BE2C (cell line): ENCODE results near the gene THADA.
A peak's percentile ranks its signal among the peaks of the same experiment; 100 is the strongest.

ENCODE experiments used
- DNase-seq: peaks from one replicate; pipeline ENCODE4 v3.0.0-alpha.2; 2020
- H3K27me3 ChIP-seq: fragments of 250-450 bp; sonication (Bioruptor Pico); 2 replicates; pipeline ENCODE4 v1.5.1; 2020; ENCODE audit warnings: mild to moderate bottlenecking
- H3K36me3 ChIP-seq: fragments of 250-450 bp; sonication (Bioruptor Pico); 2 replicates; pipeline ENCODE4 v1.5.1; 2020; ENCODE audit warnings: mild to moderate bottlenecking
- H3K4me1 ChIP-seq: fragments of 250-450 bp; sonication (Bioruptor Pico); 2 replicates; pipeline ENCODE4 v1.5.1; 2020
- H3K4me3 ChIP-seq: 2 replicates; pipeline ENCODE4 v1.5.1; 2011; ENCODE audit warnings: low read depth, low read length
- H3K9me3 ChIP-seq: fragments of 250-450 bp; sonication (Bioruptor Pico); 2 replicates; pipeline ENCODE4 v1.5.1; 2020
- CTCF ChIP-seq: IDR thresholded peaks from 2 replicates; pipeline ENCODE4 v1.5.1; 2012; ENCODE audit warnings: mild to moderate bottlenecking, low read depth, low read length

THADA gene

GRCh38 chr2:43228756-43229659 lies 366.8 kb downstream of the THADA start:
- DNase-seq = no peak
- no peaks in the 10 kb centered on the region for H3K9me3 ChIP-seq
- H3K4me3 ChIP-seq = no peak overlapping the region
- no peaks in the 10 kb centered on the region for H3K27me3 ChIP-seq
- H3K36me3 ChIP-seq = peaks cover 18% of the 10 kb centered on the region
- H3K4me1 ChIP-seq = peaks cover 7% of the 10 kb centered on the region
- TF ChIP-seq CTCF = no peak

DNA sequence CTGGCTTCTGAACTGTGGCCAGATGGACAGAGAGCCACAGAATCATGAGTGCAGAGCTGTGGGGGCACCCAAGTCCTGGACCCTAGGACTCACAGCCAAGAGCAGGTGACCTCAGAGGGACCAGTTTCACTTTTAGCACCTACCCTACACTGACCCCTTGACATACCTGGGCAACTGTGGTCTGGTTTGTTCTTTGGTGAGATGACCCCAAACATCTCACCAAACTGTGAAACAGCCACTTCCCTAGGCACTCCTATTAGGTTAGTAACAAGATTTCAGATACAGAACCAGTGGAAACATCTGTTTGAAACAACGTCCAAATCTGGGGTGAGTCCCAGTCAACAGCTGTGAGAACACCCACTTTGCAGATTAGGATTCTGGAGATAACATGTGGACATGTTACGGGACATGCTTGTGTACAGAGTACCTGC lies 367.5 kb downstream of the THADA start:
- Histone ChIP-seq H3K4me1 (peaks cover 7% of the 10 kb centered on the region), H3K4me3 (no peak overlapping the region), H3K36me3 (peaks cover 20% of the 10 kb centered on the region), H3K27me3 (no peaks in the 10 kb centered on the region), H3K9me3 (no peaks in the 10 kb centered on the region)
- DNase-seq = no peak
- no peak for TF ChIP-seq CTCF

DNA sequence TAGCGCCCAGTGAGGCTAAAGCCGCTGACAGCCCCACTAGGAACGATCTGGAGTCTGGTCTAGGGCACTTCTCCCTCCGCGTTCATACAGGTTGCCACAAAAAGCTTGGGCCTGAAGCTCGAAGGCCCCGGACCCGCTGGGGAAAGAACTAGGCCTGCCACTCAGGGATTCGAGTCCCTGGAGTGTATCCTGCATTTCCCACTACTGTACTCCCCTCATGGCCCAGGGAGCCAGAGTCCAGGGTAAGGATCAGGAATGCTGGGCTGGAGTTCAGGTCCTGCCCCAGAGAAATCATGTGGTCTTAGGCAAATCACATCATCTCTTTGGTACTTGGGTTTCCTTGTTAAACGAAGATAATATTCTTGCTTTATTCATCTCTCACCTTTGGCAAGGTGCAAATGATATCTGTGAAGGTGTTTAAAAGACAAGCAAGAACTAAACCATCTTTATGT lies 368.0 kb downstream of the THADA start:
- H3K36me3 ChIP-seq = peaks cover 23% of the 10 kb centered on the region
- peaks cover 7% of the 10 kb centered on the region for H3K4me1 ChIP-seq
- no peaks in the 10 kb centered on the region for H3K27me3 ChIP-seq
- peak overlapping the region; percentile 83 for H3K4me3 ChIP-seq
- no peak for DNase-seq
- 0 out of 2 replicates have a peak, but pooled peaks have one; percentile 31 for TF ChIP-seq CTCF
- no peaks in the 10 kb centered on the region for H3K9me3 ChIP-seq

- Histone ChIP-seq H3K36me3 (peaks cover 23% of the 10 kb centered on the region), H3K4me3 (peak overlapping the region; percentile 83), H3K9me3 (no peaks in the 10 kb centered on the region), H3K27me3 (no peaks in the 10 kb centered on the region), H3K4me1 (peaks cover 7% of the 10 kb centered on the region)
- DNase-seq = peak; percentile 90
- TF ChIP-seq CTCF = no peak; the same call in 1 of the 2 replicates
Observed at GRCh38 chr2:43226955-43227829, 368.6 kb downstream of the THADA start.

DNA sequence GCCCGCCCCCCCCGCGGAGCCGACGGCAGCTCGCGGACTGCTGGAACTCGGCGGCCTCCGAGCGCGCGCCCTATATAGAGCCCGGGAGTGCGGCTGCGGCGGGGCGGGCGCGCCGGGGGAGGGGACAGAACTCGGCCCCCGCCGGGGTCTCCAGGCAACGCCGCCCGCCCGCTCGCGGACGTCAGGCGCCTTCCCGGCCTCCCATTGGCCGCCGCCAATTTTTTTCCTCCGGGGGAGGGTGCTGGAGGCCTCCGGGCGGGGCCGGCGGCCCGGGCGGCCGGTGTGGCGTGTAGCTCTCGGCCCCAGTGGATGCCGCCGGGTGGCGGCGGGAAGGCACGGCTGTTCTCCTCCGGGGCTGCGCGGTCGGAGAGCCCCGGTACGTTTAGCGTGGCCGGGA lies 369.3 kb downstream of the THADA start, which contains the start of gene ZFP36L2:
Gene ZFP36L2 (minus strand): TSS at position 49 of the 397 bp plus-strand sequence. CDS start 291 bp downstream, outside the sequence.
- H3K27me3 ChIP-seq = no peaks in the 10 kb centered on the region
- peak within 1 kb of the TSS; percentile 83 for H3K4me3 ChIP-seq
- DNase-seq = peak; percentile 97
- H3K9me3 ChIP-seq = no peaks in the 10 kb centered on the region
- peaks cover 7% of the 10 kb centered on the region for H3K4me1 ChIP-seq
- H3K36me3 ChIP-seq = peaks cover 23% of the 10 kb centered on the region
- TF ChIP-seq CTCF = no peak
